SU-DHL-6 (cell line): Measurements from ENCODE around the gene GDPD3.

Experiments used
- H2AFZ ChIP-seq: fragments of 200-600 bp; sonication (generic); 2 replicates; pipeline ENCODE4 v1.6.1; 2014; ENCODE audit warnings: low read depth, mild to moderate bottlenecking, moderate library complexity, mixed read lengths, antibody characterized with exemption, low read length; ENCODE audit not compliant: severe bottlenecking
- H3F3A ChIP-seq: fragments of 200-600 bp; shearing (Covaris generic); 2 replicates; pipeline ENCODE4 v1.6.0; 2016; ENCODE audit warnings: antibody characterized with exemption, mild to moderate bottlenecking; ENCODE audit not compliant: insufficient read depth
- H3K27ac ChIP-seq: fragments of 200-600 bp; sonication (generic); 2 replicates; pipeline ENCODE4 v1.5.1; 2016; ENCODE audit warnings: low read depth, mild to moderate bottlenecking, low read length, moderate library complexity, mixed read lengths
- H3K27me3 ChIP-seq: fragments of 200-600 bp; sonication (generic), shearing (Covaris generic); 2 replicates; pipeline ENCODE4 v1.6.0; 2014; ENCODE audit warnings: mild to moderate bottlenecking, low read length
- H3K36me3 ChIP-seq: fragments of 200-600 bp; sonication (generic); 2 replicates; pipeline ENCODE4 v1.6.1; 2014; ENCODE audit warnings: mild to moderate bottlenecking, low read length, mixed read lengths
- H3K4me2 ChIP-seq: fragments of 300-600, 200-600 bp; shearing (Covaris generic), sonication (generic); 2 replicates; pipeline ENCODE4 v1.6.0; 2014; ENCODE audit warnings: low read length, low read depth, mild to moderate bottlenecking; ENCODE audit not compliant: poor library complexity, severe bottlenecking
- H3K4me3 ChIP-seq: fragments of 200-600 bp; sonication (generic); 2 replicates; pipeline ENCODE4 v1.5.1; 2014; ENCODE audit warnings: antibody characterized with exemption, low read length, mild to moderate bottlenecking, mixed read lengths; ENCODE audit not compliant: insufficient read depth, poor library complexity, severe bottlenecking
- H3K79me2 ChIP-seq: fragments of 200-600 bp; sonication (generic); 2 replicates; pipeline ENCODE4 v1.6.1; 2014; ENCODE audit warnings: mild to moderate bottlenecking, low read length, moderate library complexity; ENCODE audit not compliant: insufficient read depth
- H3K9ac ChIP-seq: fragments of 200-600 bp; sonication (generic); 2 replicates; pipeline ENCODE4 v1.7.0; 2014; ENCODE audit warnings: mild to moderate bottlenecking, low read length
- H3K9me2 ChIP-seq: fragments of 200-600 bp; sonication (generic); replicated peaks from 2 replicates; pipeline ENCODE4 v1.6.1; 2014; ENCODE audit warnings: low read length; ENCODE audit not compliant: insufficient read depth
- H3K9me3 ChIP-seq: fragments of 200-600 bp; sonication (generic); 2 replicates; pipeline ENCODE4 v1.6.1; 2014; ENCODE audit warnings: low read length, mixed read lengths; ENCODE audit not compliant: insufficient read depth
- H4K20me1 ChIP-seq: fragments of 200-600 bp; sonication (generic); 2 replicates; pipeline ENCODE4 v1.6.1; 2014; ENCODE audit warnings: low read depth, mild to moderate bottlenecking, antibody characterized with exemption, low read length, moderate library complexity, mixed read lengths
- EZH2phosphoT487 ChIP-seq: fragments of 200-600 bp; sonication (generic), shearing (Covaris generic); conservative IDR thresholded peaks from 2 replicates; pipeline ENCODE4 v1.6.1; 2018; ENCODE audit warnings: mild to moderate bottlenecking, antibody characterized with exemption, low read length, moderate library complexity, mixed read lengths
- TF ChIP-seq, protein P1 (sequence below): fragments of 200-600 bp; sonication (generic); IDR thresholded peaks from one replicate; pipeline ENCODE4 v1.5.1; 2017; ENCODE audit warnings: antibody characterized with exemption, mild to moderate bottlenecking, low read length, moderate library complexity; ENCODE audit not compliant: insufficient read depth, poor library complexity, severe bottlenecking

The GDPD3 gene

DNA sequence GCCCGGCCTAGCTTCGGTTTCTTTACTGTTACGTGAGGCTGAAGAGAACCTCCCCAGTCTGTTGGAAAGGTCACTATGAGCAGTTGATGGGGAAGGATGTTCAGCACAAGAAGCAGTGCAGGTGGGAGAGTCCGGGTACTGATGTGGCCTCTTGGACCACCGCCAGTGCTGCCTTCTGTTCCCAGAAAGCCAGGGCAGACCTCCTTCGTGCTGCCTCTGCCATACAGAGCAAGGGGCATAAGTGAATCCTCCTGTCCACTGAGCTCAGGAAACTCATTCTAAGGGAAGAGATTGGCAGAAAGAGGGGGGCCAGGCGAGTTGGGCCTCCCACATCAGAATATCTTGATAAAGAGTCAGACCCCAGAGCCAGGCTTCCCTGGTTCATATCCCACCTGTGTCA lies 33.9 kb downstream of the GDPD3 start:
- H3K9me2 ChIP-seq, result no peaks in the 10 kb centered on the region
- no peak overlapping the region for H3K4me2 ChIP-seq
- H3F3A ChIP-seq, result peaks cover 11% of the 10 kb centered on the region
- H3K9ac ChIP-seq, result no peak overlapping the region
- TF ChIP-seq, protein P1, sequence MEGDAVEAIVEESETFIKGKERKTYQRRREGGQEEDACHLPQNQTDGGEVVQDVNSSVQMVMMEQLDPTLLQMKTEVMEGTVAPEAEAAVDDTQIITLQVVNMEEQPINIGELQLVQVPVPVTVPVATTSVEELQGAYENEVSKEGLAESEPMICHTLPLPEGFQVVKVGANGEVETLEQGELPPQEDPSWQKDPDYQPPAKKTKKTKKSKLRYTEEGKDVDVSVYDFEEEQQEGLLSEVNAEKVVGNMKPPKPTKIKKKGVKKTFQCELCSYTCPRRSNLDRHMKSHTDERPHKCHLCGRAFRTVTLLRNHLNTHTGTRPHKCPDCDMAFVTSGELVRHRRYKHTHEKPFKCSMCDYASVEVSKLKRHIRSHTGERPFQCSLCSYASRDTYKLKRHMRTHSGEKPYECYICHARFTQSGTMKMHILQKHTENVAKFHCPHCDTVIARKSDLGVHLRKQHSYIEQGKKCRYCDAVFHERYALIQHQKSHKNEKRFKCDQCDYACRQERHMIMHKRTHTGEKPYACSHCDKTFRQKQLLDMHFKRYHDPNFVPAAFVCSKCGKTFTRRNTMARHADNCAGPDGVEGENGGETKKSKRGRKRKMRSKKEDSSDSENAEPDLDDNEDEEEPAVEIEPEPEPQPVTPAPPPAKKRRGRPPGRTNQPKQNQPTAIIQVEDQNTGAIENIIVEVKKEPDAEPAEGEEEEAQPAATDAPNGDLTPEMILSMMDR, result no peak
- no peak for TF ChIP-seq EZH2phosphoT487
- H2AFZ ChIP-seq, result no peak overlapping the region
- no peak overlapping the region for H3K4me3 ChIP-seq
- H3K27me3 ChIP-seq, result no peaks in the 10 kb centered on the region
- H3K36me3 ChIP-seq, result no peaks in the 10 kb centered on the region
- H4K20me1 ChIP-seq, result no peaks in the 10 kb centered on the region; the same call in 1 of the 2 replicates
- no peak overlapping the region for H3K27ac ChIP-seq
- peaks cover 47% of the 10 kb centered on the region for H3K79me2 ChIP-seq
- no peaks in the 10 kb centered on the region for H3K9me3 ChIP-seq

DNA sequence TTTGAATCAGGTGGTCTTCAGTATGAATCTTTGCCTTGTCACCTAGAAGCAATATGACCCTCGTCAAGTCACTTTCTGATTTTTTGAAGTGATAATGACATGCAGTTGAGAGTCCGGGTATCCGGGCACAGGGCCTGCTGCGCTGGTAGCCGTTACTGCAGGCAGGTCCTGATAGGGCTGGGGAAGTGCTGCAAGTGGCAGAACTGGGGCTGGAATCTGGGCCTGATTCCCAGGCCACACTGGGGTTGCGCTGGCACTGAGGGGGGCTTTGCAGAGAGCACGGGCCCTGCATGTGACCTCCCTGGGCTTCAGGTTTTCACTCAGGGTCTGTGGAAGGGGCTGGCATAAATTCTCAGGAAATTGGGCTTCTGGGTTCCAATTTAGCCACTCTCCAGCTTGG lies 34.6 kb downstream of the GDPD3 start:
- Histone ChIP-seq H3F3A (peaks cover 18% of the 10 kb centered on the region), H4K20me1 (no peaks in the 10 kb centered on the region; the same call in 1 of the 2 replicates), H3K27ac (no peak overlapping the region), H3K9me2 (no peaks in the 10 kb centered on the region), H3K9ac (no peak overlapping the region), H3K4me2 (no peak overlapping the region), H3K27me3 (no peaks in the 10 kb centered on the region), H2AFZ (no peak overlapping the region), H3K9me3 (no peaks in the 10 kb centered on the region), H3K79me2 (peaks cover 47% of the 10 kb centered on the region), H3K36me3 (no peaks in the 10 kb centered on the region), H3K4me3 (no peak overlapping the region)
- TF ChIP-seq EZH2phosphoT487, result no peak
- TF ChIP-seq, protein P1, result no peak

DNA sequence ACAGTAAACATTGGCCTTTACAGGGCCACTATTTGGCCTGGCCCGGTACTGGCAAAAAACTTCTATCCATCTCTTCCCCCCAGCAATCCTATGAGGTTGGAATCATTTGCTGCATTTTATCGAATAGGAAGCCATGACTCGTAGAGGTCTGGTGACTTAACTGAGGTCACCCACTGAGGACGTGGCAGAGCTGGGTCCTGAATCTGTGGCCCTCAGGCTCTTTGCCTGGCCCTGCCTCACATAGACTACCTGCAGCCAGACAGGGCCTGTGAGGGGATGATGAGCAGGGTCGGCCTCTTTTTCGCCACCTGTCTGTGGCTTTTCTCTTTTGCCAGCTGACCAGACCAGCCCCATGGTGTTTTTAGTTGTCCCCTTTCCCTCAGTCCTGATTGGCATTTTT lies 35.7 kb downstream of the GDPD3 start:
- TF ChIP-seq, protein P1, result no peak
- TF ChIP-seq EZH2phosphoT487, result no peak
- H4K20me1 ChIP-seq, result no peaks in the 10 kb centered on the region; the same call in 1 of the 2 replicates
- no peaks in the 10 kb centered on the region for H3K9me2 ChIP-seq
- peaks cover 28% of the 10 kb centered on the region for H3F3A ChIP-seq
- H3K9ac ChIP-seq, result peak overlapping the region; percentile 97; the same call in 1 of the 2 replicates
- no peaks in the 10 kb centered on the region for H3K36me3 ChIP-seq
- no peak overlapping the region for H3K27ac ChIP-seq
- peak overlapping the region; percentile 94 for H3K4me2 ChIP-seq
- no peak overlapping the region for H2AFZ ChIP-seq
- H3K79me2 ChIP-seq, result peaks cover 47% of the 10 kb centered on the region
- no peaks in the 10 kb centered on the region for H3K27me3 ChIP-seq
- no peaks in the 10 kb centered on the region for H3K9me3 ChIP-seq
- H3K4me3 ChIP-seq, result no peak overlapping the region
